Mesothelial cell of epicardium (in vitro differentiated cells): ENCODE measurements around the gene MYH14. TPM values are rescaled to one million over a fixed set of nuclear protein-coding genes. Genes with fewer than 3 reads are reported as not detected.

ENCODE experiments used
- DNase-seq, 2 experiments: peaks; one replicate each; pipeline ENCODE4 v3.0.0; 2021; ENCODE audit warnings: low spot score in 2 of 2; ENCODE audit not compliant: unreplicated experiment in 2 of 2
- H3K27ac Mint-ChIP-seq: 2 replicates; pipeline ENCODE4 v1.8.0; 2021; ENCODE audit warnings: mixed read lengths
- H3K27me3 Mint-ChIP-seq: 2 replicates; pipeline ENCODE4 v1.8.0; 2021; ENCODE audit warnings: low read depth, mixed read lengths
- H3K36me3 Mint-ChIP-seq: 2 replicates; pipeline ENCODE4 v1.8.0; 2021; ENCODE audit warnings: mixed read lengths
- H3K4me1 Mint-ChIP-seq: 2 replicates; pipeline ENCODE4 v1.8.0; 2021; ENCODE audit warnings: mixed read lengths
- H3K4me3 Mint-ChIP-seq: 2 replicates; pipeline ENCODE4 v1.8.0; 2021; ENCODE audit warnings: mild to moderate bottlenecking, moderate library complexity, mixed read lengths
- H3K9me3 Mint-ChIP-seq: 2 replicates; pipeline ENCODE4 v1.8.0; 2021; ENCODE audit warnings: mixed read lengths
- total RNA-seq: library from RNA; stranded (reverse); gene quantifications from 3 replicates; pipeline ENCODE4 v1.2.1, GENCODE V29; 2021
- TF ChIP-seq, protein P1 (sequence below): fragments of 200-600 bp; sonication (generic); IDR thresholded peaks from one replicate; pipeline ENCODE4 v1.5.0; 2021; ENCODE audit warnings: antibody characterized with exemption; ENCODE audit not compliant: unreplicated experiment

MYH14 gene
- total RNA-seq, 1 donor from 2014 or later: 52.3 TPM

DNA sequence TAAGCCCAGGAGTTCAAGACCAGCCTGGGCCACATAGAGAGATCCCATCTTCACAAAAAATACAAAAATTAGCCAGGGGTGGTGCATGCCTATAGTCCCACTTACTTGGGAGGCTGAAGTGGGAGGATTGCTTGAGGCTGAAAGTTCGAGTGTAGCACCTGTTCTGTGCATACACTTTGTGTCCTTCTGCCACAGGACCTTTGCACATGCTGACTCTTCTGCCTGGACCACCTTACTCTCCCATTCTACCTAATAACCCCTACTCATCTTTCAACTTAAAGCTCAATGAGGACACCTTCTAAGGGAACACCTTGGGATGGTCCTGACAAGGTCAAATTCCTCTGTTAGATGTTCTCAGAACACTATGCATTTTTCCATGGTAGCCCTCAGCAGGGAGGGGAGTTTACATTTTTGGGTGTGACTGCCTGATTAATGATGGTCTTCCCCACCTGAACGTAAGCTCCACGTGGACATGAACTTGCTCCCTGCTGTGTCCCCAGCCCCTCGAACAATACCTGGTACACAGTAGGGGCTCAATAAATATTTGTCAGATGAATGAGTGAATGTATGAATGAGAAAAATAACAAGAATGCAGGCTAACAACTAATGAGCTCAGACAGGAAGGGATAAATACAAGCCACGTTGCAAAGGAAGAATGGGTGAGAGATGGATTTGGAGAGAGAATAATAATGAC, 29.2 kb upstream of the MYH14 start:
- no peak for DNase-seq
- H3K27me3 Mint-ChIP-seq: peaks cover 2% of the 10 kb centered on the region
- no peaks in the 10 kb centered on the region for H3K9me3 Mint-ChIP-seq
- H3K36me3 Mint-ChIP-seq: no peaks in the 10 kb centered on the region
- H3K27ac Mint-ChIP-seq: no peak overlapping the region
- H3K4me1 Mint-ChIP-seq: peaks cover 2% of the 10 kb centered on the region
- no peak overlapping the region for H3K4me3 Mint-ChIP-seq
- TF ChIP-seq, protein P1, sequence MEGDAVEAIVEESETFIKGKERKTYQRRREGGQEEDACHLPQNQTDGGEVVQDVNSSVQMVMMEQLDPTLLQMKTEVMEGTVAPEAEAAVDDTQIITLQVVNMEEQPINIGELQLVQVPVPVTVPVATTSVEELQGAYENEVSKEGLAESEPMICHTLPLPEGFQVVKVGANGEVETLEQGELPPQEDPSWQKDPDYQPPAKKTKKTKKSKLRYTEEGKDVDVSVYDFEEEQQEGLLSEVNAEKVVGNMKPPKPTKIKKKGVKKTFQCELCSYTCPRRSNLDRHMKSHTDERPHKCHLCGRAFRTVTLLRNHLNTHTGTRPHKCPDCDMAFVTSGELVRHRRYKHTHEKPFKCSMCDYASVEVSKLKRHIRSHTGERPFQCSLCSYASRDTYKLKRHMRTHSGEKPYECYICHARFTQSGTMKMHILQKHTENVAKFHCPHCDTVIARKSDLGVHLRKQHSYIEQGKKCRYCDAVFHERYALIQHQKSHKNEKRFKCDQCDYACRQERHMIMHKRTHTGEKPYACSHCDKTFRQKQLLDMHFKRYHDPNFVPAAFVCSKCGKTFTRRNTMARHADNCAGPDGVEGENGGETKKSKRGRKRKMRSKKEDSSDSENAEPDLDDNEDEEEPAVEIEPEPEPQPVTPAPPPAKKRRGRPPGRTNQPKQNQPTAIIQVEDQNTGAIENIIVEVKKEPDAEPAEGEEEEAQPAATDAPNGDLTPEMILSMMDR: no peak

DNA sequence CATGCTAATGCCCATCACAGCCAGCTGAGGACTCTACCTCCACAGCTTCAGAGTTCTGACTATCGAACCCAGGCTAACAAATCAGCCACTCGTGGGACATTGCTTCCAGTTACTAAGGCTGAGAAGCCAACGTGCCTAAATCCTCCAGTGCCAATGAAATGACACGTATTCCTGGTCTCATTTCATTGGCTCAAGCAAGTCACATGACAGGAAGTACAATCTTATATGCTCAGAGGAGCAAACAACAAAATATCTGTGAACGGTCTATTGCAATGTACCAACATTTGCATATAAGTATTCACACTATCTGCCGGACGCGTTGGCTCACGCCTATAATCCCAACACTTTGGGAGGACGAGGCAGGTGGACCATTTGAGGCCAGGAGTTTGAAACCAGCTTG, 27.5 kb upstream of the MYH14 start:
- Mint-ChIP-seq H3K27ac (no peak overlapping the region), H3K9me3 (no peaks in the 10 kb centered on the region), H3K4me1 (peaks cover 2% of the 10 kb centered on the region), H3K4me3 (no peak overlapping the region), H3K36me3 (no peaks in the 10 kb centered on the region), H3K27me3 (peaks cover 2% of the 10 kb centered on the region)
- DNase-seq: no peak
- TF ChIP-seq, protein P1: no peak

DNA sequence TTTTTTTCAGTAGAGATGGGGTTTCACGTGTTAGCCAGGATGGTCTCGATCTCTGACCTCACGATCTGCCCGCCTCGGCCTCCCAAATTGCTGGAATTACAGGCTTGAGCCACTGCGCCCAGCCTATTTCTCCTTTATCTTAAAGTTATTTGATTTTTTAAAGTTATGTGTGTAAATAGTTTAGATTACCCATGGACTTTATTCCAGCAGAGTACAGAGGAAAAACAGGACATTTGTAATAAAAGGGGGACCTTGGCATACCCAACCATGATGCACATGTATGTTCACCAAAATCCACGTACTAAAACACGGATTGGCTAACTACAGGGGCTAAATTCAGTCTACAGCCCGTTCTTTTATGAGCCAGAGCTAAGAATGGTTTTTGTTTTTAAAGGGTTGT, 26.6 kb upstream of the MYH14 start:
- Mint-ChIP-seq H3K27ac (no peak overlapping the region), H3K36me3 (no peaks in the 10 kb centered on the region), H3K4me3 (no peak overlapping the region), H3K4me1 (peaks cover 2% of the 10 kb centered on the region), H3K27me3 (peaks cover 5% of the 10 kb centered on the region), H3K9me3 (no peaks in the 10 kb centered on the region)
- TF ChIP-seq, protein P1: no peak
- no peak for DNase-seq

DNA sequence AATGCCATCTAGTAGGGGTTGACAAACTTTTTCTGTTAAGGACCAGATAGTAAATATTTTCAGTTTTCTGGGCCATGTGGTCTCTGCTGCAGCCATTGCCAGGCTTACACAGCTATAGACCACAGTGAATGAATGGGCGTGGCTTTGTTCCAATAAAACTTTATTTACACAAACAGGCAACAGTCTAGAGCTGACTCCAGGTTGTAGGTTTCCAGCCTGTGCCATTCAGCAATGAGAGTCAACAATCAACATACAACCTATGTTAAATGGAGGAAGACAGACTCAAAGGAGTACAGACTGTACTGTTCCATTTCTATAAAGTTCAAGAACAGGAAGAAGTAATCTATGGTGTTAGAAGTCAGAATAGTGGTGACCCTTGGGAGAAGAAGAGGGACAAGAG, 25.1 kb upstream of the MYH14 start:
- TF ChIP-seq, protein P1: no peak
- Mint-ChIP-seq H3K9me3 (no peaks in the 10 kb centered on the region), H3K27ac (no peak overlapping the region), H3K4me1 (no peaks in the 10 kb centered on the region), H3K27me3 (peaks cover 8% of the 10 kb centered on the region), H3K36me3 (no peaks in the 10 kb centered on the region), H3K4me3 (no peak overlapping the region)
- DNase-seq: no peak

DNA sequence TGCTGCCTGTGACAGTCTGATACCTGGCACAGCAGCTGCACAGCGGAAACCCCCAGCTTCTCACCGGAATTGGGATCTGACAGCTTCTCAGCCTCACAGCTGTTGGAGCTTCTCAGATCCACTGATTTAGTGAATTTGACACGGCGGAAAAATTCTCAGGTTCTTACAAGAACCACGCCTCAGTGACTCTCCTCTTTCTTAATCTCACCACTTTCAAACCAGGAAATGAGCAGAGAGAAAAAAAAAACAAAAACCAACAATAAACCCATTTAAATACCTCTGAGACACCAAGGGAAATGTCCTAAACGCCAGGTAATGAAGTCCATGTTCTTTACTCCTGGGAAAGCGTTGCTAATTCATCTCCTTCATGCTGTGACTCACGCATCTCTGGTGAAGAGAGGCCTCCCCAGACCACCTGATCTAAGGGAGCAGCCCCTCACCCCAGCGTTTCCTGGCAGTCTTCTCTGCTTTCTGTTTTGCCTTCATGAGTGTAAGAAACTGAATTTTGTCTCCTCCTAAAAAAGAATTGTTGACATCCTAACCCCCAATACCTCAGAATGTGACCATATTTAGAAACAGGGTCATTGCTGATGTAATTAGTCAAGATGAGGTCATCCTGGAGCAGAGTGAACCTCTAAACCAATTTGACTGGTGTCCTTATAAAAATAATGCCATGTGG, 24.4 kb upstream of the MYH14 start:
- Mint-ChIP-seq H3K27me3 (peaks cover 10% of the 10 kb centered on the region), H3K4me1 (no peaks in the 10 kb centered on the region), H3K27ac (no peak overlapping the region), H3K9me3 (no peaks in the 10 kb centered on the region), H3K4me3 (no peak overlapping the region), H3K36me3 (no peaks in the 10 kb centered on the region)
- TF ChIP-seq, protein P1: no peak
- no peak for DNase-seq
